ENCODE data around the gene DOC2B.
"Not testable (repeated sequence)": the region's sequence is repeated elsewhere in the genome, so short reads cannot be mapped to it uniquely, and the experiment has no call there.

The DOC2B gene

DNA sequence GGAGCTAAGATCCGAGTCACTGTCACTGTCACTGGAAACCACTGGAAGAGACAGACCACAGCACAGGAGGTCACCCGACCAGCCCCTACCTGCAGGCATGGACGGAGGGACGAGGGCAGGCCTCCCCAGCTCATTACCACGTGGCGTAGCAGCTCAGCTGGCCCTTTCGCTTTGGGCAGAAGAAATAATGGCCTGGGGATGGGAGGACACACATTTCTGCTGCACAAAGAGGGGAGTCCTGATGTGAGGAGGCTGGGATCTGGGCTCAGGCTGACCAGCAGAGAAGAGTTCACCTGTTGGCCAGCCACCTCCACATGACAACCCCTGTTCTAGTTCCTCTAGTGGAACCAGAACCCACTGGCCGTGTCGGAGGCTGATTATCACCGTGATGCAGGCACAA, 38.2 kb upstream of the DOC2B start:
- in situ Hi-C loops (cut with HindIII; ENCODE audit: low sequenced_read_pairs): no loop called here
- H3K4me3 ChIP-seq (ENCODE audit: low read depth, low read length): no peak overlapping the region
- no peak for DNase-seq (ENCODE audit: low read depth, low spot score)
- TF ChIP-seq, protein P1, sequence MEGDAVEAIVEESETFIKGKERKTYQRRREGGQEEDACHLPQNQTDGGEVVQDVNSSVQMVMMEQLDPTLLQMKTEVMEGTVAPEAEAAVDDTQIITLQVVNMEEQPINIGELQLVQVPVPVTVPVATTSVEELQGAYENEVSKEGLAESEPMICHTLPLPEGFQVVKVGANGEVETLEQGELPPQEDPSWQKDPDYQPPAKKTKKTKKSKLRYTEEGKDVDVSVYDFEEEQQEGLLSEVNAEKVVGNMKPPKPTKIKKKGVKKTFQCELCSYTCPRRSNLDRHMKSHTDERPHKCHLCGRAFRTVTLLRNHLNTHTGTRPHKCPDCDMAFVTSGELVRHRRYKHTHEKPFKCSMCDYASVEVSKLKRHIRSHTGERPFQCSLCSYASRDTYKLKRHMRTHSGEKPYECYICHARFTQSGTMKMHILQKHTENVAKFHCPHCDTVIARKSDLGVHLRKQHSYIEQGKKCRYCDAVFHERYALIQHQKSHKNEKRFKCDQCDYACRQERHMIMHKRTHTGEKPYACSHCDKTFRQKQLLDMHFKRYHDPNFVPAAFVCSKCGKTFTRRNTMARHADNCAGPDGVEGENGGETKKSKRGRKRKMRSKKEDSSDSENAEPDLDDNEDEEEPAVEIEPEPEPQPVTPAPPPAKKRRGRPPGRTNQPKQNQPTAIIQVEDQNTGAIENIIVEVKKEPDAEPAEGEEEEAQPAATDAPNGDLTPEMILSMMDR (IDR thresholded peaks at IDR 0.05; ENCODE audit: low read depth, low read length): no peak

DNA sequence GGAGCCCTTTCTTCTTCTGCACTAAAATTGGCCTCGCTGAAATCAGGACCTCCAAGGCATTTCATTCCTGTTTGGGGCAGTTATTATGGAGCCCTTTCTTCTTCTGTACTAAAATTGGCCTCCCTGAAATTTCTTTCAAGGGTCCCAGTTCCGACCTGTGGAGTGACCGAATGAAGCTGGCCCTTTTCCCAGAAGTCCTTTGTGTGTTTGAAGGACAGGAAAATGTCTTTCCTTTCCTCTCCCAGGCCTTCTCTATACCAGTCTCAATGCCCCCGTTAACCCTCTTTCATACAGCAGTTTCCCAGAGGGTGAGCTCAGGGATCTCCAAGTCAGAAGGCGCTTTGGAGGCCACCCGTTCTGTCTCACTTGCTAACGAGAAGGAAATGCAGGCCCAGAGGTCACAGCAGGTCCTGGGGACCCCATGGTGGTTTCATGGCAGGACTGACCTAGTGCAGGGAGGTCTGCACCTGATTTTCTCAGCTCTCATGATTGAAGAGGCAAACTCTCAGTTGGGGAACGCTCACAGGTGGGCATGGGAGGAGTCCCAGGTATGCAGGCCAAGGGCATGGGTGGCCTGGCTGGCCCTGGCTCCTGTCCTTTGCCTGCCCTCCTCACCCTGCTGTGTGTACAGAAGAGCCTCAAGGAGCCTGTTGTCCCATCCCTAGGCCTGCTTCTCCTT, 37.1 kb upstream of the DOC2B start:
- H3K4me3 ChIP-seq (ENCODE audit: low read depth, low read length): no peak overlapping the region
- no peak for DNase-seq (ENCODE audit: low read depth, low spot score)
- TF ChIP-seq, protein P1 (IDR thresholded peaks at IDR 0.05; ENCODE audit: low read depth, low read length): no peak
- in situ Hi-C loops (cut with HindIII; ENCODE audit: low sequenced_read_pairs): no loop called here

DNA sequence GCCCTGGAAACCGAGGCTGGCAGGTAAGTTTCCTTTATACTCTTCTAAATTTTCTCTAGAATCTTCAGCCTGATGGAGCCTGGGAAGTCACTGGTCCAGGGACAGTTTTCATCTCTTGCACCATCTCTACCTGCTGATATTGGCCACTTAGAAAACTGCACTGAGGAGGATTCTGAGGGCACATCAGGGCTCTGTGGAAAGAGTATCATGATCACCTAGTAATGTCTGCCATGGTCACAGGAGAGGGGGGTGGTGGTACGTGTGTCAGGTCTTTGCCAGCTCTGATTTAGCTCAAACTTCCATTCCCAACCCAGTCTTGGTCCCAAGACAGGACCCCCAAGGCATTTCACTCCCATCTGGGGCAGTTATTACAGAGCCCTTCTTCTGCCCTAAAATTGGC, 35.2 kb upstream of the DOC2B start:
- in situ Hi-C loops (cut with HindIII; ENCODE audit: low sequenced_read_pairs): no loop called here
- no peak overlapping the region for H3K4me3 ChIP-seq (ENCODE audit: low read depth, low read length)
- TF ChIP-seq, protein P1 (IDR thresholded peaks at IDR 0.05; ENCODE audit: low read depth, low read length): no peak
- no peak for DNase-seq (ENCODE audit: low read depth, low spot score)

DNA sequence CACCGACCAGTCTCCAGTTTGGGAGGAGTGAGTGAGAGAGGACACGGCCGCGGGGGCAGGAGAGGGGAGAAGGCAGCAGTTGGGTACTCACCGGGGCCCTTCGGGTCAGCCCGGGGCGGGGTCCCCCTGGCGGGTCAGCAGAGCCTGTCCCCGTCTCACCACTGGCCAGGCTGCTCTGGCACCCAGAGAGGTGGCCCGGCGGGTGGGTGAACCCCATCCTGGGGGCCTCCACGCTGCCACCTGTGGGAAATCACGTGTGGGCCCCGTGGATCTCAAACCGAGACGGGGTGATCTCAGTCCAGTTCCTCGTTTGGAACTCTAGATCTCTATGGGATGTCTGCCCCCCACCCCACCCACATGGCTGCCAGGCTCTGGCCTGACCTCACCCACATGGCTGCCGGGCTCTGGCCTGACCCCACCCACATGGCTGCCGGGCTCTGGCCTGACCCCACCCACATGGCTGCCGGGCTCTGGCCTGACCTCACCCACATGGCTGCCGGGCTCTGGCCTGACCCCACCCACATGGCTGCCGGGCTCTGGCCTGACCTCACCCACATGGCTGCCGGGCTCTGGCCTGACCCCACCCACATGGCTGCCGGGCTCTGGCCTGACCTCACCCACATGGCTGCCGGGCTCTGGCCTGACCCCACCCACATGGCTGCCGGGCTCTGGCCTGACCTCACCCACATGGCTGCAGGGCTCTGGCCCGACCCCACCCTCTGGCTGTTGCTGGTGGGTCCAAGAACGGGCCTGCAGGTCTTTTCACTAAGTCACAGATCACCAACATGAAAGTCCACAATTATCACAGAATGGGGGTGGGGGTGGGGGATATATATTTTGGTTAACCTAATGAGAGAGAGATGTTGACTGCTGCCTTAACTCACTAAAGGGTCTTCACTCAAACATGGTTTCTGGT, 34.4 kb upstream of the DOC2B start:
- DNase-seq (ENCODE audit: low read depth, low spot score); H3K4me3 ChIP-seq (ENCODE audit: low read depth, low read length); in situ Hi-C loops (cut with HindIII; ENCODE audit: low sequenced_read_pairs): not testable (repeated sequence)

DNA sequence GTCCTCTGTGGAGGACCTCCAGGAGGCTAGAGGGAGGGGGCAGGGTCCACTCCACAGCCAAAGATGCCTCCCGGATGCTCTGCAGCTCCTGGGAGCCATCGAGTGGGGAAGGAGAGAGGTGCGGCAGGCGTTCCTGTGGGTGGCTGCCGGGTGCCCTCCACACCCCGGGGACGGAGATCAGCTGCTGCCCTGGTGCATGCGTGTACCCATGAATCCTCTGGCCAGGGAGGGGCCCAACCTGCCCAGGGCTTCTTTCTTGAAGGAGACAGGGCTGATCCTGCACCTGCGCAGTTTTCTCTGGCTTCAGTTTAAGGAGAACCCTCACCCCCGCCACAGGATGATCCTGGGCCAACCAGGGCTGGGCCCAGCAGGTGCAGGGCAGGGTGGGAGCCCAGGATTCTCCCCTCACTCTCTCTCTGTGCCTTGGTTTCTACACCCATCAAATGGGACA, 33.5 kb upstream of the DOC2B start:
- no peak for DNase-seq (ENCODE audit: low read depth, low spot score)
- in situ Hi-C loops (cut with HindIII; ENCODE audit: low sequenced_read_pairs): no loop called here
- TF ChIP-seq, protein P1 (IDR thresholded peaks at IDR 0.05; ENCODE audit: low read depth, low read length): no peak
- no peak overlapping the region for H3K4me3 ChIP-seq (ENCODE audit: low read depth, low read length)

DNA sequence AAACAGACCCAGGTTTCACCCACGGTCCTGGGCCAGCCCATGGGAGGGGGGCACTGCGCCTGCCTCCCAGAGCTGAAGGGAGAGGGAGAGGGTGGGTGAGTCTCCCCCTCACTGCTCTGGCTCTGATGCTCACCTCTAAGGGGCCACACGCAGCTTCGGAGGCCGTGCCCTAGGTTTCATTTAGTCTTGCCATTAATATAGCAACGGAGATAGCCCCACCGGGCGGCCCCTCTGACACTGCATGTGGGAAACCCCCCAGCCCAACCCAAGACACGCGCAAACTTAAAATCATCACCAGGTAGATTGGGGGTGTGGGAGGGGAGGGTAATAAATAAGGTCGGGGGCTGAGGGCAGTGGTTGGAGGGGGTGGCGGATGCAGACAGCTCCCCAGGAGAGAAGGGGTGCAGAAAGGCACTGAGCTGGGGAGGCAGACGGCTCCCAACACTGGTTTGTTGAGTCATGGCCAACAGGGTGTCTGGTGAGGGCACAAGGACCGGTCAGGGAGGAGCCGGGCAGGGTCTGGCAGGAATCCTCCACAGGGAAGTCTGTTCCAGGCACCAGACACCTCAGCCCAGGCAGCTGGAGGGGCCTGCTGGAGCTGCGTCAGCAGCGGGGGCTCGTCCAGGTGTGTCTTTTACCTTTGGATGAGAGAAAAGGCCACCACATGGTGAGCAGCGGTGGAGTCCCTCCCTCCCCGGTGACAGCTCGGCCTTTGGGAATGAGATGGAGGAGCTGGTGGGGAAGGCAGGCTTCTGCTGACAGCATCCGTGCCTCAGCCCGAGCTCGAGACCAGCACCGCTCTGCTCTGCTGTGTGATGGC, 32.0 kb upstream of the DOC2B start:
- H3K4me3 ChIP-seq (ENCODE audit: low read depth, low read length): no peak overlapping the region
- TF ChIP-seq, protein P1 (IDR thresholded peaks at IDR 0.05; ENCODE audit: low read depth, low read length): no peak
- in situ Hi-C loops (cut with HindIII; ENCODE audit: low sequenced_read_pairs): no loop called here
- DNase-seq (ENCODE audit: low read depth, low spot score): no peak

Data from astrocyte of the spinal cord (primary cell).